ENCODE measurements around the gene CD84. TPM values are rescaled to one million over a fixed set of nuclear protein-coding genes. Genes with fewer than 3 reads are reported as not detected.

The CD84 gene
- total RNA-seq, 3 donors from 2014 or later (not counting 1 experiment from before 2014, with no cell fraction given), result 11.1 to 56.7 (median 12.9) TPM

DNA sequence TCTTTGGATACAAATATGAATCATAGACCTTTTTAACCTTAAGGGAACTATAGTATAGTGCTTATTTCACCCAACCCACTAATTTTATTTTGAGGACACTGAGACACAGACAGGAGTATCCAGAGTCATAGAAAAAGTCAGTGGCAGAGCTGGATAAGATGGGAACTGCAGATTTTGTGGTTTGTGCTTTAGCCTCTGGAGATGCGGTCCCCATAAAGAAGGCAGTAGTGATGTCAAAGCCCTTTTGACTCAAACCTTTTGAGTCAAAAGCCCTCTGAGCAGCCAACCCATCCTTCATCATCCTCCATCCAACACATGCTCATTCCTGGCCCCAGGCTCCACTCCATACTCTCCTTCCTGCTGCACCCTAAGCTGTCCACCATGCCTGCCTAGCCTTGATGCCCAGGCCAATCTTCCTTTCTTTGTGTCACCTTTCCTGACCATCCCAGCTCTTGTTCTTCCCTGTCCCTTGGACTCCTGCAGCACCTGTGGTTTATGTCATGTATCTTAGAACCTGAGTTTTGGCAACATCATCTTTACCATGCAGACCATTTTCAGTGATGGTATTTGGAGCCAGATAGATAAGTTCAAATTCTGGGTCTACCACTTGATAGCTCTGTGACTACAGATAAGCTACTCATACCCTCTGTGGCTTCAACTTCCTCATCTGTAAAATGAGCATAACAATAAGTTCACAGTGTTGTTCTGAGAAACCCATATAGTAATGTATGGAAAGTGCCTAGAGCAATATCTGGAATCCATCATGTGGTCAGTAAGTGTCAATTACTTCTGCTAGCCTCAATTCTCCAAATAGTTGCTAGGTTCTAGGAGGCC, 47.4 kb upstream of the CD84 start:
- WGBS (ENCODE audit: insufficient coverage), result 93% methylated on average over 1 of the region's 1 CpG
- H3K36me3 Mint-ChIP-seq, result no peaks in the 10 kb centered on the region
- no peak overlapping the region for H3K4me3 Mint-ChIP-seq

GRCh38 chr1:160625725-160626498, 46.6 kb upstream of the CD84 start:
- no peak overlapping the region for H3K4me3 ChIP-seq (ENCODE audit: low read length)
- whole genome bisulfite sequencing (ENCODE audit: insufficient coverage), result 71% methylated on average over 10 of the region's 10 CpGs
- no peak overlapping the region for H3K4me3 Mint-ChIP-seq
- H3K4me1 ChIP-seq (ENCODE audit: control insufficient read depth, insufficient read depth, low read length), result peaks cover 35% of the 10 kb centered on the region
- H3K27ac ChIP-seq (ENCODE audit: low read length), result no peak overlapping the region
- H3K9me3 ChIP-seq (ENCODE audit: control insufficient read depth, insufficient read depth, low read length), result no peaks in the 10 kb centered on the region
- H3K27me3 ChIP-seq (ENCODE audit: control insufficient read depth, insufficient read depth, low read length), result no peaks in the 10 kb centered on the region
- peaks cover 16 to 18% of the 10 kb centered on the region in 2 donors for H3K27me3 Mint-ChIP-seq (ENCODE audit: low read depth in 2 of 2)
- ATAC-seq, result no peak
- no peaks in the 10 kb centered on the region for H3K36me3 Mint-ChIP-seq
- TF ChIP-seq, protein P1, sequence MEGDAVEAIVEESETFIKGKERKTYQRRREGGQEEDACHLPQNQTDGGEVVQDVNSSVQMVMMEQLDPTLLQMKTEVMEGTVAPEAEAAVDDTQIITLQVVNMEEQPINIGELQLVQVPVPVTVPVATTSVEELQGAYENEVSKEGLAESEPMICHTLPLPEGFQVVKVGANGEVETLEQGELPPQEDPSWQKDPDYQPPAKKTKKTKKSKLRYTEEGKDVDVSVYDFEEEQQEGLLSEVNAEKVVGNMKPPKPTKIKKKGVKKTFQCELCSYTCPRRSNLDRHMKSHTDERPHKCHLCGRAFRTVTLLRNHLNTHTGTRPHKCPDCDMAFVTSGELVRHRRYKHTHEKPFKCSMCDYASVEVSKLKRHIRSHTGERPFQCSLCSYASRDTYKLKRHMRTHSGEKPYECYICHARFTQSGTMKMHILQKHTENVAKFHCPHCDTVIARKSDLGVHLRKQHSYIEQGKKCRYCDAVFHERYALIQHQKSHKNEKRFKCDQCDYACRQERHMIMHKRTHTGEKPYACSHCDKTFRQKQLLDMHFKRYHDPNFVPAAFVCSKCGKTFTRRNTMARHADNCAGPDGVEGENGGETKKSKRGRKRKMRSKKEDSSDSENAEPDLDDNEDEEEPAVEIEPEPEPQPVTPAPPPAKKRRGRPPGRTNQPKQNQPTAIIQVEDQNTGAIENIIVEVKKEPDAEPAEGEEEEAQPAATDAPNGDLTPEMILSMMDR (IDR thresholded peaks at IDR 0.05), result no peak
- no peaks in the 10 kb centered on the region for H3K36me3 ChIP-seq (ENCODE audit: control insufficient read depth, insufficient read depth, low read length)
- H3K4me1 Mint-ChIP-seq, result peaks cover 28 to 41% of the 10 kb centered on the region in 2 donors
- H3K27ac Mint-ChIP-seq, result no peak overlapping the region
- H3K9me3 Mint-ChIP-seq, result no peaks in the 10 kb centered on the region
- peak in 1 of 2 donors; percentile 42 for DNase-seq
- intact Hi-C loops (cut with micrococcal nuclease), result no loop called here

More for the DNA sequence above, 47.4 kb upstream of the CD84 start:
- no peaks in the 10 kb centered on the region for H3K9me3 Mint-ChIP-seq
- intact Hi-C loops (cut with micrococcal nuclease), result no loop called here
- Histone ChIP-seq H3K4me1 (ENCODE audit: control insufficient read depth, insufficient read depth, low read length) (peaks cover 31% of the 10 kb centered on the region), H3K4me3 (ENCODE audit: low read length) (no peak overlapping the region), H3K27me3 (ENCODE audit: control insufficient read depth, insufficient read depth, low read length) (no peaks in the 10 kb centered on the region), H3K36me3 (ENCODE audit: control insufficient read depth, insufficient read depth, low read length) (no peaks in the 10 kb centered on the region), H3K9me3 (ENCODE audit: control insufficient read depth, insufficient read depth, low read length) (no peaks in the 10 kb centered on the region), H3K27ac (ENCODE audit: low read length) (no peak overlapping the region)
- ATAC-seq (peak in 1 of 3 donors; percentile 33), DNase-seq (no peak)
- H3K27me3 Mint-ChIP-seq (ENCODE audit: low read depth in 2 of 2), result peaks cover 16 to 23% of the 10 kb centered on the region in 2 donors
- peaks cover 33 to 41% of the 10 kb centered on the region in 2 donors for H3K4me1 Mint-ChIP-seq
- H3K27ac Mint-ChIP-seq, result no peak overlapping the region
- TF ChIP-seq, protein P1 (IDR thresholded peaks at IDR 0.05), result no peak

- DNase-seq (no peak), ATAC-seq (no peak)
- Mint-ChIP-seq H3K27ac (no peak overlapping the region), H3K27me3 (ENCODE audit: low read depth in 2 of 2) (peaks cover 10 to 18% of the 10 kb centered on the region in 2 donors), H3K9me3 (no peaks in the 10 kb centered on the region), H3K36me3 (no peaks in the 10 kb centered on the region), H3K4me3 (no peak overlapping the region), H3K4me1 (peaks cover 28 to 41% of the 10 kb centered on the region in 2 donors)
- Histone ChIP-seq H3K9me3 (ENCODE audit: control insufficient read depth, insufficient read depth, low read length) (no peaks in the 10 kb centered on the region), H3K4me1 (ENCODE audit: control insufficient read depth, insufficient read depth, low read length) (peaks cover 35% of the 10 kb centered on the region), H3K27me3 (ENCODE audit: control insufficient read depth, insufficient read depth, low read length) (no peaks in the 10 kb centered on the region), H3K27ac (ENCODE audit: low read length) (no peak overlapping the region), H3K36me3 (ENCODE audit: control insufficient read depth, insufficient read depth, low read length) (no peaks in the 10 kb centered on the region), H3K4me3 (ENCODE audit: low read length) (no peak overlapping the region)
- 81% methylated on average over 1 of the region's 1 CpG for WGBS (ENCODE audit: insufficient coverage)
- intact Hi-C loops (cut with micrococcal nuclease), result no loop called here
- TF ChIP-seq, protein P1 (IDR thresholded peaks at IDR 0.05), result no peak
Observed at GRCh38 chr1:160625321-160625720, 46.0 kb upstream of the CD84 start.

Data from natural killer cell (primary cell).